RPMI8226 (cell line): Measurements from ENCODE around the gene MYO18B.

ENCODE experiments used
- DNase-seq: peaks from one replicate; pipeline ENCODE4 v3.0.0-alpha.2; 2015

MYO18B gene

DNA sequence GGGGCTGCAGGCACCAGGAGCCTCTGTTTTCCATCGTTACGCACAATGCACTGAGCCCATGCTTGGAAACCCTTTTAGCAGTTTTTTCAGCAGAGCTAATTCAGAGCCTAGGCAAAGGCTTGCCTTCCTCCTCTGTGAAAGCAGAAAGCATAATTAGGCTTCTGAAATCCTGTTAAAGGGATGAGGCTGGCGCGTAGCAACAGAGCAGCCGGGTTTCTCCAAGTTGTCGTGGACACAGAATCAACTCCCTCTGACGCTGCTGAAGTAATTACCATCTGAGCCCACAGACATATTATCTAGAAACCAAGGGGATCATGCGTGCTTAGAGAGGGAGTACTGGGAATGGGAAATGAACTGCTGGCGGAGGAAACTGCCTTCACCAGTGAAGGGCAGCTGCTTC lies 85.4 kb downstream of the MYO18B start:
- DNase-seq: no peak

DNA sequence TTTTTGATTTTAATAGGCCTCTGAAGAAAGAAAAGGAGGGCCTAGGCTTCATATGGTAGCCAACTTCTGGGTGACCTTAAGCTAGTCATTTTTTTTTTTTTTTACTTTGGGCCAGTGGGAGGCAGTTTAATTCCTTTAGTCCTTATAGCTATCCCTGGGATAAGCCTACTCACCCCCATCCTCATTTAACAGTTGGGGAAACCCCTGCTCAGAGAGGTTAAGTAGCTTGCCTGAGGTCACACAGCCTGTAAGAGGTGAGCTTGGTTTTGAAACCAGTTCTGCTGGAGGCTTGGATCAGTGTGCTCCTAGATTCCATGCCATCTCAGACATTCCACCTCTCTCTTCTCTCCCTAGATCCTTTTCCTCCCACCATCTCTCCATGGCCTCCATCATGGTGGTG lies 86.4 kb downstream of the MYO18B start:
- DNase-seq: no peak

DNA sequence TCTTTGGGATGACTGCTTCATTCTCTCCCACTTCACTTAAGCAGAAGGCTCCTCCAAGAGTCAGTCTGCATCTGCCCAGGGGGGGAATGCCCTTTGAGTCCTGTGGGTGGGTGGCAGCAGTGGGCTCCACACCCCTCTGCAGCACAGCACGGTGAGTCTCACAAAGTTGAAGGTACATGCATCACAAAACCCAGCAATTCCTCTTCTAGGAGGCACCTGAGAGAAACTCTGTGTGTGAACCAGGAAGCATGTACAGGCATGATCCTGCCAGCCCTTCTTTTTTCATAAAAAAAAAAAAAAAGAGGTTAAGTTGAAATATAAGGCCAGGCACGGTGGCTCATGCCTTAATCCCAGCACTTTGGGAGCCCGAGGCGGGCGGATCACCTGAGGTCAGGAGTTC lies 87.2 kb downstream of the MYO18B start:
- DNase-seq: no peak

DNA sequence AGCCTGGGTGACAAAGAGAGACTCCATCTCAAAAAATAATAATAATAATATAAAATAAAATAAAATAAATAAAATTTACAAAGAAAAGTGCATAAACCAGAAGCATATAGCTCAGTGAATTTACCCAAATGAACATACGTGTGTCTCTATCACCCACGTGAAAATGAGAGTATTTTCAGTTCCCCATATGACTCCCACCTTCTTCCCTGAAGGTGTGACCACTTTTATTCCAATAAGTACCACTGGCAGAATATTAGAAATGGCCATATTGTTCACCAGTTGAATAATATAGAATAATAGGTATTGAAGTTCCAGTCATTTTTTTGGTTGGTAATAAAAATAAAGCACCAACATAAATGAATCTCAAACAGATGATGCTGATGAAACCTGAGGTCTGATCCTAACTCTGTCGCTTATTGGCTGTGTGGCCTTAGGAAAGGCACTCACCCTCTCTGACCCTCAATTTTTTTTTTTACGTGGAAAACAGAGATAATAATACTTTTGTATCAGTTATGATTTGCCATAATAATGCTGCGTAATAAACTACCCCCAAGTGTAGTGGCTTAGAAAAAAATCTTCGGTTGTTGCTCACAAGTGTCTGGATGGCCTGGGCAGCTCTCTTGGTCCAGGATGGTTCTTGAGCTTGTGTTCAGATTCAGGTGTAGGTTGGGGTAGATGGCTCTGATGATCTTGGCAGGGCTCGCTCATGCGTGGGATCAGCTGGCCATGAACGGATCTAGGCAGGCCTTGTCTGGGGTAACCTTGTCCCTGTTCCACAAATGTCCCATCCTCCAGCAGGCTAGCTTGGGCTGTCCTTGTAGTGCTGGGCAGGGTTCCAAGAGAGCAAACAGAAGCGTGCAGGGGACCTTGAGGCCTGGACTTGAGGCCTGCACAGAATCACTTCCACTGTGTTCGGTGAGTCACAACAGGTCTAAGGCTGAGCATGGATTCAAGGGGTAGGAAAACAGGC lies 88.1 kb downstream of the MYO18B start:
- DNase-seq: no peak

DNA sequence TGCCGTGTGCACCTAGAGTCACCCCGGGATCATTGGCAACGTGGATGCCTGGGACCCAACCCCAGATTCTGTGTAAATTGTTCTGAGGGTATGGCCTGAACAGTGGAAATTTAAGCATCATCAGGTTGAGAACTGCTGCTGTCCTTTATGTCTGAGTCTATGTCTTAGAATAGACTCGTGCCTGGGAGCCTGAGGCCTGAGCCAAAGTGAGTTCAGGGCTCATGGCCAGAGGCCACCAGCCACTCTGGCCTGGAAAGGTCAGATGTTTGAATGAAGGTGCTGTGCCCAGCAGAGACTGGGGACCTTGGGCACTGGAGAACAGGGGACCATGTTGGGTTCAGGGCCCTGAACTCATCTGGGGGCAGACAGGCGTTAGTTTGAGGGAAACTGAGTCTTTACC lies 91.1 kb downstream of the MYO18B start:
- DNase-seq: no peak

GRCh38 chr22:25833676-25834075 lies 91.7 kb downstream of the MYO18B start:
- no peak for DNase-seq

- no peak for DNase-seq
Observed at GRCh38 chr22:25834490-25834889, 92.5 kb downstream of the MYO18B start.

DNA sequence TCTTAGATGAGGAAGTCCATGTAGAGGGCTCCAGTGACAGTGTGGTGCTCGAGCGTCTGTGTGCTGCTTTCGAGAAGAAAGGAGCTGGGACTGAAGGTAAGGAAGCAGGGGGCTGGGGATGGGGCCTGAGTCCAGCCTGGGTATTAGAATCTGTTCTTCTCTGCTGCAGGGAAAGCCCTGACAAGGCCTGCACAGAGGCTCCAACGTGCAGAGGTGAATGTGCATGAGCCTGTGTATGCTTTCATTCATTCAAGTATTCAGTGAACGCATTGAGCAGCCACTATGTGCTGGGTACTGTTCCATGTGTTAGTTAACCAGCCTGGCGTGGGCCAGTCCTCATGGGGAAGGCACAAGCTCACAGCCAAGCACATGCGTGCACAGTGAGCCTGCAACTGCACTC lies 93.4 kb downstream of the MYO18B start:
- DNase-seq: no peak

- DNase-seq: no peak
Observed at GRCh38 chr22:25837288-25837900, 95.4 kb downstream of the MYO18B start.

GRCh38 chr22:25838960-25839741 lies 97.2 kb downstream of the MYO18B start:
- no peak for DNase-seq

DNA sequence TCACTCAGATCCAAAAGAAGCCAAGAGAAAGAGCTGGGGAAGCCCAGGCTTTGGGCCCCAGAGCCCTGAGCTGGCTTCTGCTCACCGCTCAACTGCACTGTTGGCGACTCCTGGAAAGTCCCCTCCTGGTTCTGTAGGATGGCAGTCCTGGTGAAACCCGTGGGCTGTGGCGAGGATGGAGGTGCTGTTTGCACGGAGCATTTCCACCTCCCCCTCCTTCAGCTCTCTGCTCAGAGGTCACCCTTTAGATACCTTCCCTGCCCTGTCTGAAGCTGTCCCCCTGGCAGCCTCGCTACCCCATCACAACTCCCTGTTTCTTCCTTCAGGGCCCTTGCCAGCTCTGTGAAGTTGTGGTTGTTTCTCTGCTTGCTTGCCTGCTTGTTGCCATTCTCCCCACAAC lies 97.8 kb downstream of the MYO18B start:
- DNase-seq: no peak

- no peak for DNase-seq
Observed at GRCh38 chr22:25840167-25840566, 98.2 kb downstream of the MYO18B start.

- DNase-seq: no peak
Observed at GRCh38 chr22:25840891-25841290, 98.9 kb downstream of the MYO18B start.

DNA sequence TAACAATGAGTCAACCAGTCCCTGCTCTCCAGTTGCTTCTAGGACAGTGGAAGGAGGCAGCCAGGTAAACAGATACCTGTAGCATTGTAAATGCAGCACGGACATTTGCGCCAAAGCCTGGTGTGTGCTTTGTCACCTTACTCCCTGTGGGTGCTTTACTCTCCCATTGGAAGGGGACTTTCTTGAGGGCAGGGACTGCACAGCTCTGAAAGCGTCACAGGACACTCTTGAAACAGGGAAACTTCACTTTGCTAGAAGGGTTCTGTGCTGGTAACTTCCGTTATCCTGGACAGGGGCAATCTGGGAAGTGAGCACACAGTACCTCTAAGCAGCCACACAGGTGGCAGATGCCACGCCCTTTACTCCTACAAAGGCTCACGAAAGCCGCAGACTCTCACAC lies 99.8 kb downstream of the MYO18B start:
- DNase-seq: peak; percentile 16

GRCh38 chr22:25843660-25844405 lies 101.8 kb downstream of the MYO18B start:
- no peak for DNase-seq

- no peak for DNase-seq
Observed at GRCh38 chr22:25844601-25845000, 102.6 kb downstream of the MYO18B start.

DNA sequence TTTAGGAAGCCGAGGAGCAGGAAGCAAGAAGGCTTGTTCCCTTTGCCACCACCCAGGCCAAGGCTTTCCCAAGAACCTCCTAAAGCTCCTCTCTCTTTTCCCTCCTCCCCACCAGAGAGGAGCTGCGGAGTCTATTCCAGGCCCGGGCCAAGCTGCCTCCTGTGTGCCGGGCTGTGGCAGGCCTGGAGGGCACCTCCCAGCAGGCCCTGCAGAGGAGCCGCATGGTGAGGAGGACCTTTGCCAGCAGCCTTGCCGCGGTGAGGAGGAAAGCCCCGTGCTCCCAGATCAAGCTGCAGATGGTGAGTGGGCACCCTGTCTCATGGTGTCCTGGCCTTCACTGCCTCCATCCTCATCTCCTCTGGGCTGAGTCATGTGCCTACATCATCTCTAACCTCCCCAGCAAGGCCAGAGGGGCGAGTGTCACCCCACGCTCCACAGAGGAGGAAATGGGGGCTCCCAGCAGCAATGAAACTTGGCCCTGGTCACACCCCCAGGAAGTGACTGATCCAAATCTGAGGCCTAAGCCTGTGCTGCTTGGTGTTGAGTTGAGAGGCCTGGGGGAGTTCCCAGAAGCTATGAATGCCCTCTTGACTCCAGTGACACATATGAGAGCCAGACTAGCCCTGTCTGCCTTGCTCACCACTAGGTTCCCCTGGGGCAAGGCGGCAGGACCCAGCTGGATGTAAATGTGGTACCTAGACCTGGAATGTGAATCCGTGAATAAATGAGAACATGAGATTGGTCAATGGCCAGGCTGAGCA lies 104.2 kb downstream of the MYO18B start:
- DNase-seq: no peak

DNA sequence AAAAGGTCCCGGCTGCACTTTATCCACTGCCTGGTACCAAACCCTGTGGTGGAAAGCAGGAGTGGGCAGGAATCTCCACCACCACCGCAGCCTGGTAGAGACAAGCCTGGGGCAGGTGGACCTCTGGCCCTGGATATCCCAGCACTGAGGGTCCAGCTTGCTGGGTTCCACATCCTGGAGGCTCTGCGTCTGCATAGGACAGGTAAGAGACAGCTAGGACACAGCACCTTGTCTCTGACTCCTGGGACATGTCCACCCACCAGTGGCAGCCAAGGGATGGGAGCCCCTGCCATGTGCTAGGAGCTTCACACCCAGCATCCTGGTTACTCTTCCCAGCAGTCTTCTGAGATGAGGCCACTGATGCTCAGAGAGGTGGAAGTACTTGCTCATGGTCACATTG lies 105.5 kb downstream of the MYO18B start:
- no peak for DNase-seq

- no peak for DNase-seq
Observed at GRCh38 chr22:25848954-25849353, 107.0 kb downstream of the MYO18B start.

GRCh38 chr22:25849522-25849921 lies 107.5 kb downstream of the MYO18B start:
- no peak for DNase-seq

GRCh38 chr22:25852223-25852622 lies 110.2 kb downstream of the MYO18B start:
- no peak for DNase-seq

DNA sequence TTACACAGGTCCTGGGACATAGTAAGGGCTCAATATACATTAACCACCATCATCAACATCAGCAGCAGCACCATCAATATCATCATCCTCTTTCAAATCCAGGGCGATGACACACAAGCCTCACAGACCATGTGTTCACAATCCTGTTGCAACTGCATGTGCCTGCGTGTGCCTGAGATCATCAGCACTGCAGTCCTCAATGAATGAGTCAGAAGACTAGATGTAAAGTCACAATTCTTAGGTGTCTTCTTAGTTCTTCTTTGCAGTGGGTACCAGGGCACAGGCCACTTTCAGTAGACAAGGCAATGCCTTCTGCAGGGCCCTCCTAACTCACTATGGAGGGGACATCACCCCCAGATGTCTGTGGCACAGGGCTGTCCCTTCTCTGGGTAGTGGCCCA lies 111.1 kb downstream of the MYO18B start:
- no peak for DNase-seq
